IPS-18c (cell line): ENCODE data around the gene DDX5.

Experiments used
- H3K4me3 ChIP-seq: 2 replicates; pipeline ENCODE4 v1.7.0; 2013; ENCODE audit warnings: low read depth, mild to moderate bottlenecking, low read length, moderate library complexity; ENCODE audit not compliant: insufficient read depth
- H3K9me3 ChIP-seq: one replicate; pipeline ENCODE4 v1.6.1; 2013; ENCODE audit warnings: mild to moderate bottlenecking, low read length, moderate library complexity; ENCODE audit not compliant: control insufficient read depth, insufficient read depth

DDX5 gene

DNA sequence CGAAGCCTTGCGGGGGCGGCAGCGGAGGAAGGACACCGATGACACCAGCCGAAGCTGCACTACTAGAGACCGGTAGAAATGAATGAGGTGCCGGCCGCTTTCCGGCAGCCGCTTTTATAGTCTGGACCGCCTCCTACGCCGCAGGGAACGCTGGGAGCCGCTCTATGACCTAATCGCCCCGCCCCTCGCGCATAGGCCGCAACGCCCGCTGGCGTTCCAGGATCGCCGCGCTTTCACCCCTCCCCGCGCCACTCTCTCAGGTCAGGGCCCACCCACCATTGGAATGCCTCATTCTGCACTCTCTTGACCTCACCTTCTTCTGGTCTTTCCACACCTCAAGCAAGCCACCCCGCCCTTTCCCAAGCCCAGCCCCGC is at the start of gene DDX5:
TSS of gene DDX5 (minus strand) at position 89 of the 375 bp plus-strand sequence. CDS start 170 bp downstream, outside the sequence.
- Histone ChIP-seq H3K9me3 (no peaks in the 10 kb centered on the region), H3K4me3 (peak within 1 kb of the TSS; percentile 96)

DNA sequence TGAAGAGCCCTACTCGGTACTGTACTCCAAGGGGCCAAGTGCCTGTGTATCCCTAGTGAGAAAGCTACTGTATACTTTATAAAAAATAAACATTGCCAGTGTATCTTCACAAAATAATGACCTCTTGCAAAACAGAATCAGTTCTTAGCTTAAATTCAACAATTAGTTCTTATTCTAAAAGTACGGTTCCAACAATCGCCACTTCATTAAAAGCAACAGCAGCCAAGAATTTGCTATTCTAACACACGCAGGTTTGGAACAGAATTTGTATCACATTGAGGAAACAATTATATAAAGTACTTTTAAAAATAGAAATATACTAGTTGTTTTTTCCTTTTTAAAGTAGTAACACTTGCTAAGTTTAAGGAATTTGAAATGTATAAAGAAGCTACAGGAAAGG is 49.2 kb upstream of the DDX5 start:
- H3K9me3 ChIP-seq: no peaks in the 10 kb centered on the region
- no peak overlapping the region for H3K4me3 ChIP-seq

DNA sequence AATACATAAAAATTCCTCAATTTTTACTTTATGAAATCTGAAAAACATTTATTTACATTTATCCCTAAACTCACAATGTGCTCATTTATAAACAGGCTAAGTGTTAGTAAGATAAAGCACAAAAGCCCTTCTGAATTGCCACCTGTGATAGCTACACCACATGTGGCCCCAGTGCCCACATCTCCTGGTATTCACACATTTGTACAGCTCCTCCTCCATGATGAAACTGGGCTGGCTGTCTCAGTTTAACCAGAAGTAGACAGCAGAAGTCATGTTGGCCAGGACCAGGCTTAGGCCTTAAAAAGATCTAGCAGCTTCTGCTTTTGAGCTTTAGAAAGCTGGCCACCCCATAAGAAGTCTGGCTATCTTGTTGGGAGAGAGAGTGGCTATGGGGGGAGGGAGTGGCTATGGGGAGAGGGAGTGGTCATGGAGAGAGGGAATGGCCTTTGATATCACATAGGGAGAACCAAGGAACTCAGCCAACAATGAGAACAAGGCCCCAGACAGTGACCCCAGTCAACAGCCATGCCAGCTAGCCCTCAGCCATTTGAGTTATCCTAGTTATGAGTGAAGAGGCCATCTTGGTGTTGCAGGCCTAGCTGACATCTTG is 48.0 kb upstream of the DDX5 start:
- no peaks in the 10 kb centered on the region for H3K9me3 ChIP-seq

DNA sequence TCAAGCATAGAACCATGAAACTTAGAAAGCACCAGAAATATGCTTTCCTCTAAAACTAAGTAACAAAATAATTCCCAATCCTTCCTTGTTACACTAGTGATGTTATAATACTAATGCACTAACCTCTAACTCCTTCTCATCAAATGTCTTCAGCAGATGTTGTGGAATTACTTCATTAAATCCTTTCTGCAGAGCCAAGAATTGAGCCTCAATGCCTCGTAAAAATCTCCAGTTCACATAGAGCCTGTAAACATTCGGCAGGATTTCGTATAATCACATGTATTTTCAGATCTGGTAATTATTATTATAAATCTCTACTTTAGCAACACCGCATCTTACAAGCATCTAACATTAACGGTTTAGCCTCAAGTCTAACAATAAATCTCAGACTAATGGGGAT is 45.4 kb upstream of the DDX5 start:
- Histone ChIP-seq H3K9me3 (no peaks in the 10 kb centered on the region), H3K4me3 (no peak overlapping the region)

More for the DNA sequence above, 48.0 kb upstream of the DDX5 start:
- no peak overlapping the region; the same call in 1 of the 2 replicates for H3K4me3 ChIP-seq

DNA sequence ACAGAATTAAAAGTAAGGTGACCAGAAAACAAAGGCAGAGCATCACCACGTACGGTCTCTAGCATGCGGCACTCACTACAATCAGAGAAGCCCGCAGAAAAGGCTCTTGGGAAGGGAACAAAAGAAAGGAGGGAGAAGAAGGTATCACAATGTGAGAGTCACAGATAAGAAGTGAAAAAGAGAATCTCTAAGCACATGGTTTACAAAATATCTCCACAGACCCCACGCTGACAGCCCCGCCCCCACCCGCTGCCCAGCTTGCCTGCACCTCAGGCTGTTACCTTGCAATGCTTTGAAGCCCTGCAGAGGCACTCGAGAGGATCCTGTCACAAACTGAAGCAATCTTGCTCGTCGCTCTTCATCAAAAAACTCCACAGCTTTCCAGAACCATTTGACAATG is 41.2 kb upstream of the DDX5 start:
- Histone ChIP-seq H3K4me3 (no peak overlapping the region), H3K9me3 (no peaks in the 10 kb centered on the region)

DNA sequence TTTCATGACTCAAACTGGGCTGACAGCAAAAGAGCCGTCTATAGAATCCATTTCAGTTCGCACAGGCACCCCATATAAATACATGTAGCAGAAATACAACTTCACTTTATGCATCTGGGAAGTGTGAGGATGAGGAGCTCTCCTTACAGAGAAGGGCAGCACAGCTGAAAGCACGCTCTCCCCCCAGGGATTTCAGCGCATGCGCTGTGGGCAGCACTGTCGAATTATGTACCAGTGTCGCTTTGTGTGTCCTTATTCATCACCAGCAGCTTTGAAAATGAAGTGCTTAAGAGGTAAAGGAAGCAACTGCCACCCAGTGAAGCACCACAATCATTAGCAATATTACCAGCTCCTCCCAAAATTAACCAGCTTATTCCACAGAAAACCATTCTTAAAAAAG is 40.6 kb upstream of the DDX5 start:
- Histone ChIP-seq H3K4me3 (no peak overlapping the region), H3K9me3 (no peaks in the 10 kb centered on the region)

DNA sequence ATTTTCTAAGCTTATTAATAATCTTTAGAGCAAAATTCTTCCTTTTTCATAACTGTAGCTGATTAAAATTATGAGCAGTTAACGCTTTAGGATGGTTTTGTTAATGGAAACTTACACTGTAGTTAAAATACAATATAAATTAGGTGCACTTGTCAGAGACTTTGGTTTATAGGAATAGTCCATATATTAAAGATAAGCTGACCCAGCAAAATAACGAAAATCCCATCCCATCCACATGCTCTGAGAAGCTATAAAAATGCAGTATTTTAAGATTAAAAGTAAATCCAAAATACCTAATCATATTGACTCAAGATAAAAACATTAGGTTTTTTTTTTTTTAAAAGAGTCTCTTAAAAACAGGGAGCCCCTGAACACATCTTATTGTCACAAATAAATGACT is 38.7 kb upstream of the DDX5 start:
- Histone ChIP-seq H3K4me3 (no peak overlapping the region), H3K9me3 (no peaks in the 10 kb centered on the region)

DNA sequence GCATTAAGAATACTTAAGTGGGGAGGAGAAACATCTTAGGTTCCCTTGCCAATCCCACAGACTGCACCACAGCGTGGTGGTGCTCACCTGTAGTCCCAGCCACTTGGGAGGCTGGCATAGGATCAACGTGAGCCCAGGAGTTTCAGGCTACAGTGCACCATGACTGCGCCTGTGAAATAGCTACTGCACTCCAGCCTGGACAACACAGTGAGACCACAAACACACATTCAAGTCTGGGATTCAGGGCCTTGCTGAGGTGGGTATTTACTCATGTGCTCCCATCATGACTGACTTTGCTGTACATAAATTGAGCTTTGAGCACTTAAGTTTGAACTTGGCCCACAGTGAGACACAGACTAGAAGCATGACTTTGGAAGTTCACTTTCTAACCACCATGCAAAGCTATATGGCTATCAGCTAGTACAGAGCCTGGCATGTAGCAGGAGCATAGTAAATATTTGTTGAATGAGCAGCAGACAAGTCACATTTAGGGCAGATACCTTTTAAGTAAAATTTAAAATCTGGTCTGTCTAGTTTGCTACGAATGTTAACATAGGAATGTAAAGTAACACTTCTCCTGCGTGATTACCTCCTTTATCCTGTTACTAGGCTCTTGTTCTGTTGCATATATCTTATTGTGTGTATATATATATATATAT is 34.2 kb upstream of the DDX5 start:
- Histone ChIP-seq H3K9me3 (no peaks in the 10 kb centered on the region), H3K4me3 (no peak overlapping the region)

DNA sequence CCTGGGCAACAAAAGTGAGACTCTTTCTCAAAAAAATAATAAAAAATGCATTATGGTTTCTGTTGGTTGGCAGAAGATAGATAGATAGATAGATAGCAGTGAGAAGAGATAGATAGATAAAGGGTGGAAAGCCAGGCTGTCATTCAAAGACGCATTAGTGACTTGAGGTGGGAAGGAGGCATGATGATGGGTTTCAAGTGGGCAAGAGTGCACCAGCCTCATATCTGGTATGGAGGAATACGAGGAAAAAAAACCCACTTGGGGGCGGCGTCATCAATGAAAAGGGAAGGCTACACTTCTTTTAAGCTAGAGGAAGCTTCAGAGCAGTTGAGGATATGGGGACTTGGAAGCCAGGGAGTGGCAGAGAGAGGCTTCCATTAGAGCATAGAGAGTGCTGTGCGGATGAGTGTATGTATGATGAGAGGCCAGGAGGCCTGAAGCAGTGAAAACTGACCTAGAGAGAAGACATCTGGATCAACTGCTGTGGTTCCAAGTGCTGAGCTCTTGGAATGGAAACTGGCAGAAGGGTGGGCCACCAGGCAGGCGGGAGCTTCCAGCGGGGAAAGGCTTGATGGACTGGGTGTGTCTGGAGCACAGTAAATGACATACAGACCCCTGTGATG is 32.5 kb upstream of the DDX5 start:
- no peak overlapping the region for H3K4me3 ChIP-seq
- H3K9me3 ChIP-seq: no peaks in the 10 kb centered on the region

DNA sequence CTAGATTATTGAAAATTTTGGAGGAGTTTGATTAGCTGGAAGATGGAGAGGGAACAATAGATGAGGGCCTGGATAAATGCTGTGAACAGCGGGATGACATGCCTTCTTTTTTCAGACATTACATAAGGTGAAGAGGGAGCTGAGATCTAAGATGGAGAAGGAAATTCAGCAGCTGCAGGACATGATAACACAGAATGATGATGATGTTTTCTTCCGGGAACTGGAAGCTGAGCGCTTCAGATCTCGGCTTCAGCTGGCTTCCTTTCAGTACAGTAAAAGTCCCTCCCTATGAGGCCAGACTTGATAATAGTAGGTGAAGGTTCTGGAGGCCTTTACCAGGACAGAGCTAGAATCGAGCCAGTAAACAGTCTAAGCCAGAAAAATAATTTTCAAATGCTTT is 31.4 kb upstream of the DDX5 start:
- Histone ChIP-seq H3K9me3 (no peaks in the 10 kb centered on the region), H3K4me3 (no peak overlapping the region)

DNA sequence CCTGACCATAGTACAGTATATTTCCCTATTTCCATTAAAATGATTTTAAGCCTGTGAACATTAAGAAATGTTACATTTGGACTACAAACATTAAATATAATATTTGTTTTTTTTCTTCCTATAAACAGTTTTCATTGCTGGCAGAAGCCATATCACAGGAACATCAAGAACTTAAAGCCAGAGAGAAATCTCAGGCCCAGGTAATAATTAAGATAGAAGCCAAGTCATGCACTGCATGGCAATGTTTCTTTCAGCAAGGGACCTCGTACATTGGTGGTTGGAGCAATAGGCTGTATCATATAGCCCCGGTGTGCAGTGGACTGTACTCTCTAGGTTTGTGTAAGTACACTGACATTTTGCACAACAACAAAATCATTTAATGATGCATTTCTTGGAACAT is 30.8 kb upstream of the DDX5 start:
- H3K4me3 ChIP-seq: no peak overlapping the region

DNA sequence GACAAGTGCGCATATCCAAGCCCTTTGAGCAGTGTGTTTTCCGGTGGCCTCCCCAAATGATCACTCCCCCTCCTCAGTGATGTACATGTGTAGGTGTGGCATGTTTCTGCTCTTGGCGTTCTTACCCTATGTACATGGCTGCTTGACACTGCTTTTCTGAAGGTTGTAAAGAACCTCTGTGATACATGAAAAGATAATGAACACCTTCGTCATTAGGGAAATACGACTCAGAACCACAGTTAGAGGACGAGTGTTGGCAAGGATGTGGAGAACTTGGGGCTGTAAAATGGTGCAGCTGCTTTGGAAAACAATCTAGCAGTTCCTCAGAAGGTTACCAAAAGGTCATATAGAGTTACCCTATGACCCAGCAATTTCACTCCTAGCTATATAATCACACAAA is 29.3 kb upstream of the DDX5 start:
- Histone ChIP-seq H3K9me3 (no peaks in the 10 kb centered on the region), H3K4me3 (no peak overlapping the region)

More for the DNA sequence above, 30.8 kb upstream of the DDX5 start:
- no peaks in the 10 kb centered on the region for H3K9me3 ChIP-seq

DNA sequence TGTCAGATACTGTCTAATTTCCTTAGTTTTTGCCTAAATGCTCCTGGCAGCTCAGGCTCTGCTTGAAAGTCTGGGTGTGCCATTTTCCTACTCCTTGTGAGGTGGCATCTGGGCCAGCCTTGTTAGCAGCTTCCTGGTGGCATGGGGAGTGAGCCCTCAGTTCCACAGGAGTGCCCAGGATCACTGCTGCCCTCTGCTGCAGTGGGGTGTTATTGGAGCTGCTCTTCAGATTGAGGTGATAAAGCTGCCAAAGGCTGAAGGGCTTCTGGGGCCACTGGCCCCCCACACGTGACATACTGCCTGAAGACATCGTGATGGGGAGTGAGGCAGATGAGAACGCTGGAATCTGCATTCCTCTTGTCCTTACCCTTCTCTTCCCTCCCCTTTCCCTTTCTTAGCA is 28.1 kb upstream of the DDX5 start:
- no peak overlapping the region for H3K4me3 ChIP-seq
- no peaks in the 10 kb centered on the region for H3K9me3 ChIP-seq

DNA sequence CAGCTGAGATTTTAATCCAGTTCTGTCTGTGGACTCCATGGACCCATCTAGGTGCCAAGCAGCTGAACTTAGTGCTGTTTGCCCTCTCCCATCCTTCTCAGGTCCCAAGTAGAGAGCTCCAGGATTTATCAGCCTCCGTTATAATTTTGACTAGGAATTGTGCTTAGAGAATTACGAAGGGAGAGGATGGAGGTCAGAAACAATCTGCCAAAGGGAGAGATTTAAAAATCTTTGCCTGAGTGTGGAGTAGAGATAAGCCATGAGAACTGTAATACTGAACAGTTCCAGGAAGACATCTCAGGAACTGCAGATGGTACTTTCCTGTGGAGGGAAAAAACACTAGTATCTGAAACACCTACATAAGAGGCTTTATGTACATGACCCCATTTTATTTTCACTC is 27.7 kb upstream of the DDX5 start:
- no peaks in the 10 kb centered on the region for H3K9me3 ChIP-seq
- no peak overlapping the region for H3K4me3 ChIP-seq

DNA sequence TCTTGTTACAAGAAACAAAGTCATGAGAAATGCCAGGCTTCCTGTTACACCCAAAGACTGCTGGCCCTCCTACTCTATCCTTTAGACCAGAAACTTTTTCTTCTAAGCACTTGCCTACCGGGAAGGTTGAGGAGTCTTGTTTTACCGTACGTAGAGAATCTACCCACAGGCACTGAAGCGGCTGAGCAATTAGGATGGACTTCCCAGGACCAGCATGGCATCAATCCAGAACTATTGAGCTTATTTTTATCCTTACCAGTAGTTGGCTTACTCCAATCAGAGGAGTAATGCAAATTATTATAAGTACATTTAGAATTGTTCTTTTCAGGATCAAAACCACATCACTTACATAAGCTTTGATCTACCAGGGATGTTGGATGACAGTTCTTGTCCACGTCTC is 26.3 kb upstream of the DDX5 start:
- H3K4me3 ChIP-seq: no peak overlapping the region
- no peaks in the 10 kb centered on the region for H3K9me3 ChIP-seq

DNA sequence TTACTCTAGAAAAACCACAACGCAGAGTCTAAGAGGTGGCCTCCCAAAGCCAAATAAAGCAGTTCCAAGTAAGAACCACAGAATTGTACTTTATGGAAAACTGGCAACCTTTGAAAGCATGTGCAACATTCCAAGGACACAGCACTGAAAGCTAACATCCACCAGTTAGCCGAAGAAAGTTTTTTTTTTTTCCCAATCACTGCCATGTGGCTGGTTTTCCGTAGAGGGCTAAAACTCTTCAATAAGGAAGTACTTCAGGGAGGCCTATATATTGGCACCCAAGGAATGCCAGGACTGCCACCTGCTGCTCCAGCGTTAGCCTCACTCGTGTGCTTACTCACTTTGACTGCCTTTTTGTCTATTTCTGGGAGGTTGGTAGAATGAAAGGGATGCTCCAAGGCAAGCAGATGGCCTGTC is 25.9 kb upstream of the DDX5 start:
- H3K9me3 ChIP-seq: no peaks in the 10 kb centered on the region
- no peak overlapping the region for H3K4me3 ChIP-seq

DNA sequence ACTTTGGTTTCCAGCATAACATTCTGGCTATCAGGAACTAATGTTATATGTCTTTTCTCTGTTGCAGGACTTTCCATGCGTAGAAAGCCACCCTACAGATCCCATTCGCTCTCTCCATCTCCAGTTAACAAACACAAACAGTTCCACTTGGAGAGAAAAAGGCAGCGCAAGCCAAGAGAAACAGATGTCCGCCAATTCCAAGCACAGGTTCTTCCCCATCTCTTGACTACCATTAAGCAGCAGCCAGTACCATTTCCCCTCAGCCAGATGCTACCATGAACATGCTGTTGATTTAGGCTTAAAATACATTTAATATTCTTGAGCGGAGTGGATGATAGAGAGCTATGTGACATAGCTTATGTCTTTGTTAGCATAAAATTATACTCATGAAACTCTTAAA is 23.1 kb upstream of the DDX5 start:
- Histone ChIP-seq H3K9me3 (no peaks in the 10 kb centered on the region), H3K4me3 (no peak overlapping the region)

DNA sequence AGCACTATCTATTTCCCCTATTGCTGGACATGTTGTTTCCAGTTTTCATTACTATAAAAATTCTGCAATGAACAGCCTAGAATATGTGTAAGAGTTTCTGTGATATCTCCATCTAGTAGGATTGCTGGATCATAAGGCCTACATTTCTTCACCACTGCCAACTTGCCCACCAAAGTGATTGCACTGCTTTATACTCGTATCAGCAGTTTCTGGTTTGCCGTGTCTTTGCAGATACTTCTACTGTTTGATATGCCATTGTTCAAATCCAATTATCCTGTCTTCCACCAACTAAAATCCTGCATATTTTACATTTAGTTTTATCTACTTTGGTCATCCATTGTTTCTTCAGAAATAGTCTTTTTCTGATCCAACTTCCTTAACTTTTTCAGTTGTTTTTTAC is 21.8 kb upstream of the DDX5 start:
- no peaks in the 10 kb centered on the region for H3K9me3 ChIP-seq
- no peak overlapping the region for H3K4me3 ChIP-seq
